ENCODE results near the gene NUTF2. TPM values are rescaled to one million over a fixed set of nuclear protein-coding genes. Genes with fewer than 3 reads are reported as not detected.
A peak's percentile ranks its signal among the peaks of the same experiment; 100 is the strongest.

Gene NUTF2
- total RNA-seq, 1 donor, result 155 TPM

DNA sequence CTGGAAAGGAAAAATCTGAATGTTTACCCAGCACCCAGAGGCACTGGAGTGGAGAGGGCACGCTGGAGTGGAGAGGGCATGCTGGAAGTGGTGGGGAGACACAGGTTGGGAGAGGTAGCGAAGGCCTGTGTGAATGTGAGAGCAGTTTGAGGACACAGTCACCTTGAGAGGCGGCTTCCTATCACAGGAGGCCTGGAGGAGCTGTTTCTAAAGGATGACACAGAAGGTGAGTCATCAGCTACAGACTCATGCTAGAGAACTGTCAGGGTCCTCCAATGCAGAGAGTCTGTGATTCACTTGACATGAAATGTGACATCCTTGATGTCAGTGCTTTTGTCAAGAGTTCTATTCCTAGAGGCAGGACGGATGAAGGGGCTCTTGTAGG is 71.1 kb downstream of the NUTF2 start:
- TF ChIP-seq, protein P1, sequence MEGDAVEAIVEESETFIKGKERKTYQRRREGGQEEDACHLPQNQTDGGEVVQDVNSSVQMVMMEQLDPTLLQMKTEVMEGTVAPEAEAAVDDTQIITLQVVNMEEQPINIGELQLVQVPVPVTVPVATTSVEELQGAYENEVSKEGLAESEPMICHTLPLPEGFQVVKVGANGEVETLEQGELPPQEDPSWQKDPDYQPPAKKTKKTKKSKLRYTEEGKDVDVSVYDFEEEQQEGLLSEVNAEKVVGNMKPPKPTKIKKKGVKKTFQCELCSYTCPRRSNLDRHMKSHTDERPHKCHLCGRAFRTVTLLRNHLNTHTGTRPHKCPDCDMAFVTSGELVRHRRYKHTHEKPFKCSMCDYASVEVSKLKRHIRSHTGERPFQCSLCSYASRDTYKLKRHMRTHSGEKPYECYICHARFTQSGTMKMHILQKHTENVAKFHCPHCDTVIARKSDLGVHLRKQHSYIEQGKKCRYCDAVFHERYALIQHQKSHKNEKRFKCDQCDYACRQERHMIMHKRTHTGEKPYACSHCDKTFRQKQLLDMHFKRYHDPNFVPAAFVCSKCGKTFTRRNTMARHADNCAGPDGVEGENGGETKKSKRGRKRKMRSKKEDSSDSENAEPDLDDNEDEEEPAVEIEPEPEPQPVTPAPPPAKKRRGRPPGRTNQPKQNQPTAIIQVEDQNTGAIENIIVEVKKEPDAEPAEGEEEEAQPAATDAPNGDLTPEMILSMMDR (IDR thresholded peaks at IDR 0.05; ENCODE audit: insufficient read depth, low read length), result no peak

DNA sequence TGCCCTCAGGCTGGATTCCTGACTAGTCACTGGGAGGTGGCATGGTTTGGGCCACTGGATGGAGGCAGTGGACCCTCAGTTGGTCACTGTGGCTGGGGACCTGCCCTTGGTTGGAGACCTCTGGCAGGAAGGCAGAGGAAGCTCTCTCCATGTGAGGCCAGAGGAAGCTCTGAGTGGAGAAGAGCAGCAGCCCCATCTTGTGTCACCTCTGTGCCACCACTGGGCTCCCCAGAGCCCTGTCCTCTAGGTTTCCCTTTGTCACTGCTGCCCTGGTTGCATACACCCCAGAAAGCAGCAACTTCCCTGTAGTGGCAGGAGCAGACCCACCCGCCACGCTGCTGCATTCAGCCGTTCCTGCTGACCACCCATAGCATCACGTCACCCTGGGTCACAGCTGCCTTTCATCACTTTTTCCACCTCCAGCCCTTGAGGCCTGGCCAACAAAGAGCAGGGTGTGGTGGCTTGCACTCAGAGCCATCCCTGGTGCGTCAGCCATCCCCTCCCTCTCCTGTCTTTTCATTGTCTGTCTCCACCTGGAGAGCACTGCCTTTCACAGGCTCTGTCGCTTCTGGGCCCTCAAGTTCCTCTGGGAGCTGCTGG is 73.0 kb downstream of the NUTF2 start:
- no peak for DNase-seq (ENCODE audit: low read depth)
- no peak overlapping the region for H3K4me3 ChIP-seq (ENCODE audit: low read depth, low read length)
- TF ChIP-seq, protein P1 (IDR thresholded peaks at IDR 0.05; ENCODE audit: insufficient read depth, low read length), result no peak

More for the DNA sequence above, 71.1 kb downstream of the NUTF2 start:
- no peak overlapping the region for H3K4me3 ChIP-seq (ENCODE audit: low read depth, low read length)
- peak; percentile 39 for DNase-seq (ENCODE audit: low read depth)

Small RNA genes within 50 kb of the gene (small RNA-seq; reads per million reads assigned to genes)
- gene AC040162.2 (not detected), gene NRN1L (not detected)

Other genes starting within 250 kb of the NUTF2 start
- 0.09 and 0.49 TPM in 2 replicates for gene CARMIL2, start 201.8 kb upstream of the NUTF2 start, total RNA-seq (ENCODE audit: low replicate concordance)
- gene ACD, start 186.7 kb upstream of the NUTF2 start, total RNA-seq (ENCODE audit: low replicate concordance), result 8.8 and 23.1 TPM in 2 replicates
- 1.4 TPM in 1 of 2 replicates, not detected in the other for gene PARD6A, start 186.0 kb upstream of the NUTF2 start, total RNA-seq (ENCODE audit: low replicate concordance)
- gene ENKD1, start 180.2 kb upstream of the NUTF2 start, total RNA-seq (ENCODE audit: low replicate concordance), result 14.1 and 19.2 TPM in 2 replicates
- 3.3 and 14.8 TPM in 2 replicates for gene C16orf86, start 180.1 kb upstream of the NUTF2 start, total RNA-seq (ENCODE audit: low replicate concordance)
- gene GFOD2, start 127.6 kb upstream of the NUTF2 start, total RNA-seq (ENCODE audit: low replicate concordance), result 11.9 and 14.1 TPM in 2 replicates
- 3.1 and 6.4 TPM in 2 replicates for gene RANBP10, start 40.4 kb upstream of the NUTF2 start, total RNA-seq (ENCODE audit: low replicate concordance)
- 0.99 and 1.8 TPM in 2 replicates for gene TSNAXIP1, start 40.0 kb upstream of the NUTF2 start, total RNA-seq (ENCODE audit: low replicate concordance)
- 19.8 and 21.1 TPM in 2 replicates for gene THAP11, start 4.6 kb upstream of the NUTF2 start, total RNA-seq (ENCODE audit: low replicate concordance)
- gene CENPT, start 760 bp downstream of the NUTF2 start, total RNA-seq (ENCODE audit: low replicate concordance), result 28.9 and 39.9 TPM in 2 replicates
- gene EDC4, start 26.1 kb downstream of the NUTF2 start, total RNA-seq (ENCODE audit: low replicate concordance), result 29.1 and 47.4 TPM in 2 replicates
- not detected in 2 replicates for gene NRN1L, start 38.0 kb downstream of the NUTF2 start, total RNA-seq (ENCODE audit: low replicate concordance)
- 11.0 and 19.8 TPM in 2 replicates for gene PSKH1, start 46.3 kb downstream of the NUTF2 start, total RNA-seq (ENCODE audit: low replicate concordance)
- 0.27 and 4.6 TPM in 2 replicates for gene CTRL, start 84.9 kb downstream of the NUTF2 start, total RNA-seq (ENCODE audit: low replicate concordance)
- 22.7 and 42.4 TPM in 2 replicates for gene PSMB10, start 89.9 kb downstream of the NUTF2 start, total RNA-seq (ENCODE audit: low replicate concordance)
- 2.7 and 5.2 TPM in 2 replicates for gene LCAT, start 97.2 kb downstream of the NUTF2 start, total RNA-seq (ENCODE audit: low replicate concordance)
- gene SLC12A4, start 121.7 kb downstream of the NUTF2 start, total RNA-seq (ENCODE audit: low replicate concordance), result 32.1 and 65.6 TPM in 2 replicates
- gene DPEP3, start 133.6 kb downstream of the NUTF2 start, total RNA-seq (ENCODE audit: low replicate concordance), result not detected in 2 replicates
- not detected in 2 replicates for gene DPEP2, start 152.6 kb downstream of the NUTF2 start, total RNA-seq (ENCODE audit: low replicate concordance)
- gene DPEP2NB, start 169.0 kb downstream of the NUTF2 start, total RNA-seq (ENCODE audit: low replicate concordance), result not detected in 2 replicates
- gene DDX28, start 176.3 kb downstream of the NUTF2 start, total RNA-seq (ENCODE audit: low replicate concordance), result 5.6 and 9.9 TPM in 2 replicates
- gene DUS2, start 176.4 kb downstream of the NUTF2 start, total RNA-seq (ENCODE audit: low replicate concordance), result 12.9 and 14.6 TPM in 2 replicates
- 17.7 and 36.3 TPM in 2 replicates for gene NFATC3, start 238.4 kb downstream of the NUTF2 start, total RNA-seq (ENCODE audit: low replicate concordance)

Data from fibroblast of the aortic adventitia (primary cell).